Suprapubic skin (tissue), 4 donors: ENCODE data around the gene LAYN.

Experiments
- EP300 ChIP-seq: sonication (generic); formaldehyde crosslinking; IDR thresholded peaks from one replicate; pipeline ENCODE4 v1.6.1; 2017; ENCODE audit warnings: antibody characterized with exemption
- POLR2A ChIP-seq, 2 donors: fragments of 450-650 bp; IDR thresholded peaks; one replicate each; pipeline ENCODE4 v1.6.1; 2017; ENCODE audit warnings: antibody characterized with exemption in 2 of 2, mild to moderate bottlenecking in 2 of 2, moderate library complexity in 2 of 2
- POLR2AphosphoS5 ChIP-seq, 3 donors: sonication (generic); formaldehyde crosslinking; IDR thresholded peaks; one replicate each; pipeline ENCODE4 v1.6.1; 2017; ENCODE audit warnings: antibody characterized with exemption in 3 of 3
- TF ChIP-seq, protein P1 (sequence below), 2 donors: fragments of 200-600 bp in 1 of 2; fragments of 450-650 bp in 1 of 2; sonication (generic) in 1 of 2; IDR thresholded peaks; one replicate each; pipeline ENCODE4 v1.5.1; 2016 to 2019; ENCODE audit warnings: antibody characterized with exemption in 2 of 2, mild to moderate bottlenecking in 1 of 2, moderate library complexity in 1 of 2

DNA sequence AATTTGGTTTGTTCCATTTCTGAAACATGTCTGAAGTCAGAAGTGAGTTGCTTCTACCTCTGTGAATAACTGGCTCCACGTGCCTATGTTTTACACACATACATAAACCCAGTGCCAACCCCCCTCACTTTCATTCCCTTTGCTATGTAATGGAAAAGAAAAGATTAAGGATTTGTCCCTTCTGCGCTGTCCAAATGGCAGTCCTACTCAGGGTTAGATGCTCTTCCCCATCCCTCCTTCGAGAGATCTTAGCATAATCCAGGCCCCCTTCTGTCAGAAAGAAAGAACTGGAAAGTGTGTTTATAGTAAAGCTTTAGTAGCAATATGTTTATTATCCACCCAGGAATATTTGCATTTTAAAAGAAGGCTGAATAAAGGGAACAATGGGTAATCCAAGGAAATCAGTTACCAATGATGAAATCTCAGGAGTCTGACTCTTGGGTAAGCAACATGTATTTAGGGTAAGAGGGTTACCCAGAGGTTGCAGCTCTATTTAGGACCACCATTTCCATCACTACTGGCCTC is 3.1 kb upstream of the LAYN start:
- TF ChIP-seq, protein P1, sequence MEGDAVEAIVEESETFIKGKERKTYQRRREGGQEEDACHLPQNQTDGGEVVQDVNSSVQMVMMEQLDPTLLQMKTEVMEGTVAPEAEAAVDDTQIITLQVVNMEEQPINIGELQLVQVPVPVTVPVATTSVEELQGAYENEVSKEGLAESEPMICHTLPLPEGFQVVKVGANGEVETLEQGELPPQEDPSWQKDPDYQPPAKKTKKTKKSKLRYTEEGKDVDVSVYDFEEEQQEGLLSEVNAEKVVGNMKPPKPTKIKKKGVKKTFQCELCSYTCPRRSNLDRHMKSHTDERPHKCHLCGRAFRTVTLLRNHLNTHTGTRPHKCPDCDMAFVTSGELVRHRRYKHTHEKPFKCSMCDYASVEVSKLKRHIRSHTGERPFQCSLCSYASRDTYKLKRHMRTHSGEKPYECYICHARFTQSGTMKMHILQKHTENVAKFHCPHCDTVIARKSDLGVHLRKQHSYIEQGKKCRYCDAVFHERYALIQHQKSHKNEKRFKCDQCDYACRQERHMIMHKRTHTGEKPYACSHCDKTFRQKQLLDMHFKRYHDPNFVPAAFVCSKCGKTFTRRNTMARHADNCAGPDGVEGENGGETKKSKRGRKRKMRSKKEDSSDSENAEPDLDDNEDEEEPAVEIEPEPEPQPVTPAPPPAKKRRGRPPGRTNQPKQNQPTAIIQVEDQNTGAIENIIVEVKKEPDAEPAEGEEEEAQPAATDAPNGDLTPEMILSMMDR (IDR thresholded peaks at IDR 0.05) = no peak
- TF ChIP-seq POLR2AphosphoS5 (IDR thresholded peaks at IDR 0.05) (no peak), EP300 (no peak), POLR2A (IDR thresholded peaks at IDR 0.05) (no peak)
